K562 (cell line): ENCODE measurements around the gene LINC00632. TPM values are rescaled to one million over a fixed set of nuclear protein-coding genes. Genes with fewer than 3 reads are reported as not detected.
A peak's percentile ranks its signal among the peaks of the same experiment; 100 is the strongest.

ENCODE experiments used
- BRD9 ChIP-seq: fragments of 450-650 bp; IDR thresholded peaks from 2 replicates; pipeline ENCODE4 v1.6.1; 2018; ENCODE audit warnings: low read depth; ENCODE audit not compliant: partially characterized antibody
- CEBPB ChIP-seq: fragments of 450-650 bp; IDR thresholded peaks from 2 replicates; pipeline ENCODE4 v1.6.1; 2016; ENCODE audit warnings: missing genetic modification characterization, missing compliant biosample characterization
- CHD2 ChIP-seq: IDR thresholded peaks from 2 replicates; pipeline ENCODE4 v1.6.1; 2011; ENCODE audit warnings: low read depth, low read length
- DNMT1 ChIP-seq: fragments of 450-650 bp; IDR thresholded peaks from 2 replicates; pipeline ENCODE4 v1.6.1; 2016; ENCODE audit warnings: antibody characterized with exemption, mild to moderate bottlenecking
- E2F3 ChIP-seq: fragments of 250-450 bp; sonication (Bioruptor Pico); IDR thresholded peaks from 2 replicates; pipeline ENCODE4 v1.4.0; 2020; ENCODE audit warnings: mild to moderate bottlenecking
- FOXK2 ChIP-seq, 2 experiments: fragments of 450-650 bp; IDR thresholded peaks in 1 of 2; conservative IDR thresholded peaks in 1 of 2; 2 replicates each; pipeline ENCODE4 v1.6.1; 2016; ENCODE audit warnings: low read depth in 2 of 2, mild to moderate bottlenecking in 1 of 2
- FOXO4 ChIP-seq: fragments of 450-650 bp; formaldehyde crosslinking; IDR thresholded peaks from 2 replicates; pipeline ENCODE4 v1.4.0; 2020; ENCODE audit warnings: mild to moderate bottlenecking, moderate library complexity
- GTF3C2 ChIP-seq: IDR thresholded peaks from 3 replicates; pipeline ENCODE4 v1.6.1; 2011; ENCODE audit warnings: borderline replicate concordance, mild to moderate bottlenecking, moderate library complexity; ENCODE audit not compliant: insufficient read length; ENCODE audit errors: extremely low read depth
- HCFC1 ChIP-seq: IDR thresholded peaks from 2 replicates; pipeline ENCODE4 v1.6.1; 2012; ENCODE audit warnings: low read depth, low read length, improper control_type of control experiment
- HEY1 ChIP-seq: fragments of 250-450 bp; sonication (Bioruptor Pico); IDR thresholded peaks from 2 replicates; pipeline ENCODE4 v1.5.0; 2020; ENCODE audit warnings: mild to moderate bottlenecking, moderate library complexity, borderline replicate concordance
- ILF3 ChIP-seq: fragments of 450-650 bp; IDR thresholded peaks from 2 replicates; pipeline ENCODE4 v1.6.1; 2018; ENCODE audit warnings: antibody characterized with exemption, mild to moderate bottlenecking, moderate library complexity, borderline replicate concordance
- KAT2B ChIP-seq: IDR thresholded peaks from one replicate; pipeline ENCODE4 v1.6.1; 2012; ENCODE audit warnings: low read depth, mild to moderate bottlenecking, control low read depth, inconsistent platforms, low read length, moderate library complexity
- MCM5 ChIP-seq: fragments of 450-650 bp; IDR thresholded peaks from 2 replicates; pipeline ENCODE4 v1.6.1; 2016; ENCODE audit warnings: low read depth
- NCOR1 ChIP-seq: fragments of 450-650 bp; IDR thresholded peaks from 2 replicates; pipeline ENCODE4 v1.6.1; 2016; ENCODE audit warnings: mild to moderate bottlenecking, moderate library complexity
- NONO ChIP-seq, 2 experiments: fragments of 200-400 bp in 1 of 2; fragments of 450-650 bp in 1 of 2; formaldehyde crosslinking in 1 of 2; IDR thresholded peaks; 2 replicates each; pipeline ENCODE4 v1.6.1; 2017; ENCODE audit warnings: low read depth in 2 of 2, mild to moderate bottlenecking in 2 of 2, moderate library complexity in 2 of 2, low read length in 1 of 2
- RNF2 ChIP-seq: sonication (generic); IDR thresholded peaks from 2 replicates; pipeline ENCODE4 v1.6.1; 2016
- SMARCE1 ChIP-seq: fragments of 450-650 bp; IDR thresholded peaks from 2 replicates; pipeline ENCODE4 v1.7.1; 2016; ENCODE audit warnings: mild to moderate bottlenecking
- TRIM24 ChIP-seq, 2 experiments: fragments of 450-650 bp; IDR thresholded peaks; 2 replicates each; pipeline ENCODE4 v1.6.1; 2016
- XRCC3 ChIP-seq: fragments of 450-650 bp; IDR thresholded peaks from 2 replicates; pipeline ENCODE4 v1.6.1; 2017; ENCODE audit warnings: mild to moderate bottlenecking, moderate library complexity
- YY1 ChIP-seq, 3 experiments: IDR thresholded peaks; 2 replicates each; pipeline ENCODE4 v1.6.1; 2011; ENCODE audit warnings: low read length in 2 of 3, mild to moderate bottlenecking in 2 of 3, moderate library complexity in 2 of 3, borderline replicate concordance in 1 of 3, control low read depth in 1 of 3, low read depth in 1 of 3; ENCODE audit not compliant: insufficient read depth in 3 of 3, insufficient replicate concordance in 2 of 3, control insufficient read depth in 1 of 3, insufficient read length in 1 of 3; ENCODE audit errors: extremely low read depth in 1 of 3
- ZNF444 ChIP-seq: fragments of 250-450 bp; sonication (Bioruptor Pico); IDR thresholded peaks from 2 replicates; pipeline ENCODE4 v1.4.0; 2020; ENCODE audit warnings: mild to moderate bottlenecking, moderate library complexity
- polyA plus RNA-seq, 8 experiments: library from polyadenylated mRNA; depleted of rRNA in 4 of 8; stranded (reverse) in 5 of 8; unstranded in 3 of 8; fragments of >200 nt; fragmentation: Nextera tagmentation in 2 of 8; fragmentation: Illumina TruSeq in 1 of 8; extraction: Ambion mirVana in 2 of 8; extraction: Trizol in 1 of 8; gene quantifications; 2 replicates each; pipeline versions ENCODE4 v1.2.1 to v1.2.3, GENCODE V29; 2011 to 2014; ENCODE audit warnings: inconsistent platforms in 1 of 8, missing spikeins in 1 of 8
- total RNA-seq, 7 experiments: library from RNA; depleted of rRNA in 6 of 7; stranded (reverse); fragments of >200 nt in 6 of 7; fragmentation: Illumina TruSeq in 2 of 7; extraction: Trizol in 2 of 7; gene quantifications; 2 replicates each; pipeline versions ENCODE4 v1.2.1 to v1.2.3, GENCODE V29; 2011 to 2021; ENCODE audit warnings: low replicate concordance in 1 of 7
- TF ChIP-seq, protein P1 (sequence below): fragments of 450-650 bp; formaldehyde crosslinking; IDR thresholded peaks from 2 replicates; pipeline ENCODE4 v1.4.0; 2020; ENCODE audit warnings: mild to moderate bottlenecking
- TF ChIP-seq, protein P2 (sequence below), 3 experiments: fragments of 200-800 bp in 1 of 3; sonication (Bioruptor generic) in 1 of 3; sonication (generic) in 1 of 3; formaldehyde crosslinking in 1 of 3; IDR thresholded peaks; 2 replicates each; pipeline versions ENCODE4 v1.6.1 to v1.8.0; 2016 to 2022; ENCODE audit warnings: mild to moderate bottlenecking in 2 of 3, missing compliant biosample characterization in 2 of 3, missing genetic modification characterization in 2 of 3, missing genetic modification reagents in 1 of 3

LINC00632 gene
- total and polyA plus RNA-seq, 9 of the 15 experiments (the other 6 are each of a cell fraction or from before 2014, with no cell fraction given), result 0.06 to 0.20 TPM; not detected in 7

- TF ChIP-seq, protein P1, sequence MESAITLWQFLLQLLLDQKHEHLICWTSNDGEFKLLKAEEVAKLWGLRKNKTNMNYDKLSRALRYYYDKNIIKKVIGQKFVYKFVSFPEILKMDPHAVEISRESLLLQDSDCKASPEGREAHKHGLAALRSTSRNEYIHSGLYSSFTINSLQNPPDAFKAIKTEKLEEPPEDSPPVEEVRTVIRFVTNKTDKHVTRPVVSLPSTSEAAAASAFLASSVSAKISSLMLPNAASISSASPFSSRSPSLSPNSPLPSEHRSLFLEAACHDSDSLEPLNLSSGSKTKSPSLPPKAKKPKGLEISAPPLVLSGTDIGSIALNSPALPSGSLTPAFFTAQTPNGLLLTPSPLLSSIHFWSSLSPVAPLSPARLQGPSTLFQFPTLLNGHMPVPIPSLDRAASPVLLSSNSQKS, result no peak
- TF ChIP-seq FOXO4 (CRISPR knock-in tag) (no peak), NCOR1 (no peak), SMARCE1 (no peak), MCM5 (no peak), HCFC1 (no peak), E2F3 (CRISPR knock-in tag) (no peak), TRIM24 (IDR thresholded peaks at IDR 0.05) (peak in 1 of 2 experiments; percentile 39; a peak in 1 of 4 replicates), RNF2 (no peak), GTF3C2 (no peak), HEY1 (CRISPR knock-in tag) (no peak), NONO (IDR thresholded peaks at IDR 0.05; ENCODE audit: low read depth in 2 of 2, low read length in 1 of 2) (no peak), BRD9 (no peak), CEBPB (tag) (0 out of 2 replicates have a peak, but pooled peaks have one; percentile 14), CHD2 (no peak), FOXK2 (conservative IDR thresholded peaks at IDR 0.05 in 1 of 2, IDR thresholded peaks at IDR 0.05 in 1 of 2; ENCODE audit: low read depth in 2 of 2) (no peak), ILF3 (no peak), ZNF444 (CRISPR knock-in tag) (no peak), KAT2B (no peak), DNMT1 (no peak), XRCC3 (no peak), YY1 (IDR thresholded peaks at IDR 0.05; ENCODE audit: borderline replicate concordance in 1 of 3, control insufficient read depth in 1 of 3, extremely low read depth in 1 of 3, insufficient read depth in 3 of 3, insufficient read length in 1 of 3, insufficient replicate concordance in 2 of 3, low read depth in 1 of 3, low read length in 2 of 3) (no peak)
- TF ChIP-seq, protein P2, sequence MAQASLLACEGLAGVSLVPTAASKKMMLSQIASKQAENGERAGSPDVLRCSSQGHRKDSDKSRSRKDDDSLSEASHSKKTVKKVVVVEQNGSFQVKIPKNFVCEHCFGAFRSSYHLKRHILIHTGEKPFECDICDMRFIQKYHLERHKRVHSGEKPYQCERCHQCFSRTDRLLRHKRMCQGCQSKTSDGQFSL (CRISPR knock-in tag; IDR thresholded peaks at IDR 0.05), result no peak
- TF ChIP-seq, protein P2 (tag; IDR thresholded peaks at IDR 0.05), result no peak
These were observed 6.2 kb downstream of the LINC00632 start (continued) for GRCh38 chrX:140715787-140716186.
